Uterus (tissue), 2 donors: Measurements from ENCODE around the gene XIAP.

Experiments
- CTCF ChIP-seq, 4 experiments: fragments of 200-600 bp in 2 of 4; fragments of 450-650 bp in 2 of 4; sonication (generic) in 2 of 4; IDR thresholded peaks; one replicate each; pipeline ENCODE4 v1.5.1; 2016 to 2019; ENCODE audit warnings: antibody characterized with exemption in 4 of 4, mild to moderate bottlenecking in 2 of 4, moderate library complexity in 1 of 4
- POLR2A ChIP-seq, 2 donors: fragments of 450-650 bp; IDR thresholded peaks; one replicate each; pipeline ENCODE4 v1.6.1; 2016; ENCODE audit warnings: antibody characterized with exemption in 2 of 2, mild to moderate bottlenecking in 1 of 2, moderate library complexity in 1 of 2

- TF ChIP-seq CTCF (IDR thresholded peaks at IDR 0.05) (no peak), POLR2A (IDR thresholded peaks at IDR 0.05) (no peak)
Measured at GRCh38 chrX:123818243-123818642, 41.6 kb upstream of the XIAP start.
